Right lobe of liver (tissue), 4 donors: Measurements from ENCODE around the gene PPIE.
"Not testable (repeated sequence)": the region's sequence is repeated elsewhere in the genome, so short reads cannot be mapped to it uniquely, and the experiment has no call there.

Experiments used
- CTCF ChIP-seq, 4 donors: fragments of 200-600 bp in 3 of 4; fragments of 450-650 bp in 1 of 4; IDR thresholded peaks; one replicate each; pipeline versions ENCODE4 v1.5.1 to v1.8.0; 2016 to 2022; ENCODE audit warnings: antibody characterized with exemption in 4 of 4, mild to moderate bottlenecking in 2 of 4
- POLR2A ChIP-seq: fragments of 450-650 bp; IDR thresholded peaks from one replicate; pipeline ENCODE4 v1.6.1; 2017; ENCODE audit warnings: antibody characterized with exemption, mild to moderate bottlenecking
- donor health status: DM: no; HTN: no; CAD: no.
- donor health status: DM: no; HTN: no; CAD: no.
- donor health status: DM: no; HTN: yes; CAD: no.

DNA sequence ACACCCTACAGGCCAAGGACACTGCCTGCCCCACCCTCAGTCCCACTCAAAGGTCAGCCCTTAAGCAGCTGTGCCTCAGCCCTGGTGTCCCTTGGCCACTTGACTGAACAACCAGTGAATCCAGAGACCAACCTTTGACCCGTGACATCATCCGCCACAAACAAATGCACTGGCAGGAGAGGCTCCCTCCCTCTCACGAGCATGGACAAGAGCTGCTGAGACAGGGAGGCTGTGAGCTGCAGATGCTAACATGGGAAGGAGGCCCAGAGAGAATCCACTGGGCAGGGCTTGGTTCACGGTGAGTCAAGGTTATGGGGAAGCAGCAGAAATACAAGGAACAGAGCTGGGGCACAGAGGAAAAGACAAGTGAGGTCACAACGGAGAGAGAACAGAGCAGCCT is 27.8 kb downstream of the PPIE start:
- not testable (repeated sequence) for TF ChIP-seq CTCF (IDR thresholded peaks at IDR 0.05); POLR2A
